Raji (cell line): ENCODE results near the gene MYO9A.

ENCODE experiments used
- POLR2A ChIP-seq: IDR thresholded peaks from 2 replicates; pipeline ENCODE4 v1.6.1; 2011; ENCODE audit warnings: low read depth, low read length, control low read depth; ENCODE audit not compliant: insufficient read depth

Gene MYO9A

DNA sequence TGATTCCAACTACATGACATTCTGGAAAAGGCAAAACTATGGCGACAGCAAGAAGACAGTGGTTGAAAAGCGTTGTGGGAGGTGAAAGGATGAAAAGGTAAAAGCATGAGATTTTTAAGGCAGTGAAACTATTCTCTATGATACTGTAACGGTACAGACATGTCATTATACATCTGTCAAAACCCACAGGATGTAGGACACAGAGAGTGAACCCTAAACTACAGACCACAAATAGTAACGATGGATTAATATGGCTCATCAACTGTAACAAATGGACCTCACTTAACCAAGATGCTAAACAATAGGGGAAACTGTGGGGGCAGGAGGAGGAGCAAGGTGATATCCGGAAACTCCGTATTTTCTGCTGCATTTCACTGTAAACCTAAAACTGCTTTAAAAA is 39.1 kb downstream of the MYO9A start:
- no peak for TF ChIP-seq POLR2A

GRCh38 chr15:72077950-72078349 is 40.0 kb downstream of the MYO9A start:
- no peak for TF ChIP-seq POLR2A

DNA sequence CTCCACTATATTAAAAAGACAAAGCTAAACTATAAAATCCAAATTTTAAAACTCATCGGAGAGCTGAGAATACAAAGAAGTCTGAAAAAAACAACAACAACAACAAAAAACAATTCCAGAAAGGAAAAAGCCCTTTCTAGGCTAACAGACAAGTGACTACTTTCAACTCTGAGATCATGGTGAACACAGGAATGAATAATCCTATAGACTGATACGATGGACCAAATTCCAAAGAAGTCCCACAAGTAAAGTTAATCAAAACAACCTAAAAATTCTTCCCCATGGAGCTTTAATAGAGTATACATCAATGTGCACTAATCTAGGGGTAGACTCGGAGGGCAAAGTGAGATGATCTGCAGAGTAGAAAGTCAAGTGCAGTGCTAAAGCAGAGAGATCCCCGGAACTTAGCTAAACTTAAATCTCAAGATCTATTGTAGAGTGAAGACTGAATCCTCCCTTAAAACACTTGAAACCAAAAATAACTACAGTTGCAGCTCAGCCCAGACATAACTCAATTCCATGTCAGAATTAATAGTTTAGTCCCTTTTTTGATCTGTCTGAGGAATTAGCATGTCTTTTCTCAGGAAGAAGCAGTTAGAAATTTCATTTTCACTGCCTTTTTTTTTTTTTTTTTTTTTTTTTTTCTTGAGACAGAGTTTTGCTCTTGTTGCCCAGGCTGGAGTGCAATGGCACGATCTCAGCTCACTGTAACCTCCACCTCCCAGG is 43.5 kb downstream of the MYO9A start:
- TF ChIP-seq POLR2A: no peak

DNA sequence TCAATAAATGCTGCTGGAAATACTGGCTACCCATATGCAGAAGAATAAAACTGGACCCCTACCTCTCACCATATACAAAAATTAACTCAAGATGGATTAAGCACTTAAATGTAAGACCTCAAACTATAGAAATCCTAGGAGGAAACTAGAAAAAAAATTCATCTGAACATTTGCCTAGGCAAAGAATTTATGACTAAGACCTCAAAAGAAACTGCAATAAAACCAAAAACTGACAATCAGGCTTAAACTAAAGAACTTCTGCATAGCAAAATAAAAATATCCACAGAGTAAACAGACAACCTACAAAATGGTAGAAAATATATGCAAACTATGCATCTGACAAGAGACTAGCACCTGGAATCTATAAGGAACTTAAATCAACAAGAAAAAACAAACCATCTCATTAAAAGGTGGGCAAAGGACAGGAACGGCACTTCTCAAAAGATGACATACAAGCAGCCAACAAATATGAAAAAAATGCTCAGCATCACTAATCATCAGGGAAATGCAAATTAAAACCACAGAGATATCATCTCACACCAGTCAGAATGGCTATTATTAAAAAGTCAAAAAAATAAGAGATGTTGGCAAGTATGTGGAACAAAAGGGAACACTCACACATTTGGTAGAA is 47.0 kb downstream of the MYO9A start:
- no peak for TF ChIP-seq POLR2A

DNA sequence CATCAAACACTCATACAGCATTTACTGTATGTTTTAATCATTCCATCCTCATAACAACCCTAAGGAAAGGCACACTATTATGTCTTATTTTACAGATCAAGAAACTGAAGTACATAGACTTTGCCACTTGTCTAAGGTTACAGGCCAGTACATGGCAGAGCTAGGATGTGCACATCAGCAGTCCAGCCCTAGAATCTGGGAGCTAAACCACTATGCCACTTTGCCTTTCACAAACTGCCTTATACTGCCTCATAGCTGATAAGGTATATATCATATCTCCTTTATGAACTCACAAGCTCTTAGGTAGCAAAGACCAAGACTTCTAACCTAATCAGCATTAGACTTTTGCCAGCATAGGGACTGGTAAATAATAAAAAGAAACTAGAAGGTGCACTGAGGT is 49.1 kb downstream of the MYO9A start:
- TF ChIP-seq POLR2A: no peak

DNA sequence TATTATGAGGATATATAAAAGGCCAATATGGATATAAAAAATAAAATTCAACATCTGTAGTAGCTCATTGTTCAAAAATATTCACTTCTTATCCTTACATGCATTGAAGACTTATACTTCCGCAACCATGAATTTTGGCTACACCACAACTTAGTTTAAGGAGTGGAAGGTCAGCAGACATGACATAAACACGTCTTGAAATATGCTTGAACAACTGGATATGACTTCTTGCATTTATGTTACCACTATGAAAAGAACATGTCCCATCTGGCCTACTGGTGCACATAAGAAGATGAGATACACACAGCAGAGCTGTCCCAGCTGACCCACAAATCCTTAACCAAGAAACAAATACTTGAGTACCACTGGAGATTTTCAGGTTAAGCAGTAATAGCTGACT is 52.1 kb downstream of the MYO9A start:
- no peak for TF ChIP-seq POLR2A

GRCh38 chr15:72063186-72063585 is 54.8 kb downstream of the MYO9A start:
- TF ChIP-seq POLR2A: no peak

- no peak for TF ChIP-seq POLR2A
Observed at GRCh38 chr15:72062319-72062718, 55.6 kb downstream of the MYO9A start.

GRCh38 chr15:72060687-72061250 is 57.2 kb downstream of the MYO9A start:
- no peak for TF ChIP-seq POLR2A

GRCh38 chr15:72058585-72058984 is 59.4 kb downstream of the MYO9A start:
- TF ChIP-seq POLR2A: no peak

DNA sequence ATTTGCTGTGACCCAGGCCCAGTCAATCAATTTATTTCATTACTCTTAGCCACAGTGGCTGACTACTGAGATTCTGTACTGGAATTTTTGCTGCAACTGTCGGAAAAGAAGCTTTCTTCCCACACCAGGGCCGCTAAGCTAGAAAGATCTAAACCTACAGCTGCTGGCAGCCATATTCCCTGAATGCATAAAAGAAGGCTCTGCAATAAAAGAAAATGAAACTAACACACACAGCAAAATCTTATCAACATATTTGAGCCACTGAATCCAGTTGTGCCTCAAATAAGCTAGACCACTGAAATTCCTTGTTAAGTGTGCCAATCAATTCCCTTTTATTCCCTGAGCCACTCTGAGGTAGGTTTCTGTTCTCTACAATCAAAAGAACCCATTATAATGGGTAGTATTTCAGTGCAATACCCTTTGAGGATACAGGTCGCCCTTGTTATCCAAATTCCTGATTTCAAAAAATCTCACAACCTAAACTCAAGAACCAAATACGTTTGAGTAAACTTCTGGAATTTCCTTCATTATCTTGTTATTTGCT is 60.3 kb downstream of the MYO9A start:
- TF ChIP-seq POLR2A: no peak

GRCh38 chr15:72050700-72051099 is 67.2 kb downstream of the MYO9A start:
- no peak for TF ChIP-seq POLR2A

DNA sequence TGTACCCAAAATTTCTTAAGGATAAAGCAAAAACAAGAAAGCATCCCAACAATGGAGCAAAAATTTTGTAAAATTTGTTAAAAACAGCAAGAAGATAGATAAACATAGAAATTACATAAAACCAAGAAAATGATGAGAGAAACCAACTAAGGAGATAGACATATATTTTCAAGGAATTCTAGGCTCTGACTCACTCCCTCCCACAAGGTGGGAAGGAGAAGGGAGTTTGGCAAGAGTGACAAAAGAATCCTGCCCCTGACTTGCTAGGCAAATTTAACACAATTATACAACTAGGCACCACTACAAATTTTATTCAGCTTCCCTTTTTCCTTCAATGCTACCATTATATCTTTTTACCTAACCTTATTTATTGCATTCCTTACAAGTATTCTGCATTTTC is 70.9 kb downstream of the MYO9A start:
- TF ChIP-seq POLR2A: no peak

DNA sequence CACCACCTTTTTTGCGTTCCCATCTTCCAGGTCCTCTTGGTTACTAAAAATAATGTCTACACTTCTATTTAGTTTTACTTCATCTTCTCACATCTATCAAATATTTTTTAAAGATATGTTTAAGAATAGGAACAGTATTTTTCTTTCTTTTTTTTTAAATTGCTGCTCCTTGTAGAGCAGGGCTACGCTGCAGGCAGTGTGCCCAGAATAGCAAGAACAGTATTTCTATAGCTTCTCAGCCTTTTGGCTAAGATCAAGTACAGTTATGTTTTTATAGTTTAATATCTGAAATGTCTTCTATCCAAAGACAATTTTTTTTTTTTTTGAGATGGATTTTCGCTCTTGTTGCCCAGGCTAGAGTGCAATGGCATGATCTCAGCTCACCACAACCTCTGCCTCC is 73.0 kb downstream of the MYO9A start:
- TF ChIP-seq POLR2A: no peak

- TF ChIP-seq POLR2A: no peak
Observed at GRCh38 chr15:72042865-72043264, 75.1 kb downstream of the MYO9A start.

DNA sequence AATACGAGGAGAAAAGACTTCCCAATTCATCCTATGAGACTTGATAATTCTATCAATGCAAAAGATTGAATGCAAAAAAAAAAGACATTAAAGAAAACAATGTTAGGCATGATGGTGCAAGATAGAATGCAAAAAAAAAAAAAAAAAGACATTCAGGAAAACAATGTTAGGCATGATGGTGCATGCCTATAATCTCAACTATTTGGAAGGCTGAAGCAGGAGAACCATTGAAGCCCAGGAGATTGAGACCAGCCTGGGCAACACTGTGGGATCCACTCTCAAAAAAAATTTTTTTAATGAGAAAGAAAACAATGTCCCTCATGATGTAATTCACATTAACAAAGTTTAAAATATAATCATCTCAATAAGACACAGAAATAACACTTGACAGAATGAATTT is 75.9 kb downstream of the MYO9A start:
- no peak for TF ChIP-seq POLR2A

- TF ChIP-seq POLR2A: no peak
Observed at GRCh38 chr15:72037321-72037720, 80.6 kb downstream of the MYO9A start.
